RWPE2 (cell line): ENCODE measurements around the gene CCDC134.
"Not testable (repeated sequence)": the region's sequence is repeated elsewhere in the genome, so short reads cannot be mapped to it uniquely, and the experiment has no call there.

Experiments used
- ATAC-seq: fragments of 200-7000 bp; cut with Tn5 transposase; 3 replicates; pipeline ENCODE4 v1.9.1; 2021; ENCODE audit warnings: low read depth
- DNase-seq: peaks from one replicate; pipeline ENCODE4 v3.0.0-alpha.2; 2020; ENCODE audit warnings: low spot score
- H3K27ac ChIP-seq: fragments of 450-650 bp; 2 replicates; pipeline ENCODE4 v1.5.1; 2017; ENCODE audit warnings: mild to moderate bottlenecking; ENCODE audit not compliant: poor library complexity, severe bottlenecking
- H3K27me3 ChIP-seq: fragments of 250-450 bp; sonication (Bioruptor Pico); 2 replicates; pipeline ENCODE4 v1.5.1; 2021; ENCODE audit warnings: mild to moderate bottlenecking, moderate library complexity; ENCODE audit not compliant: insufficient read depth, poor library complexity, severe bottlenecking
- H3K36me3 ChIP-seq: fragments of 250-450 bp; sonication (Bioruptor Pico); 2 replicates; pipeline ENCODE4 v1.5.1; 2020; ENCODE audit warnings: low read depth, mild to moderate bottlenecking, moderate library complexity
- H3K4me1 ChIP-seq: fragments of 250-450 bp; sonication (Bioruptor Pico); 2 replicates; pipeline ENCODE4 v1.5.1; 2021; ENCODE audit warnings: mild to moderate bottlenecking, moderate library complexity; ENCODE audit not compliant: insufficient read depth, poor library complexity, severe bottlenecking
- H3K4me3 ChIP-seq: fragments of 250-450 bp; sonication (Bioruptor Pico); 2 replicates; pipeline ENCODE4 v1.5.1; 2021; ENCODE audit warnings: mild to moderate bottlenecking, moderate library complexity; ENCODE audit not compliant: severe bottlenecking
- H3K9me3 ChIP-seq: fragments of 250-450 bp; sonication (Bioruptor Pico); 2 replicates; pipeline ENCODE4 v1.5.1; 2021; ENCODE audit warnings: mild to moderate bottlenecking, moderate library complexity; ENCODE audit not compliant: severe bottlenecking
- TF ChIP-seq, protein P1 (sequence below): fragments of 450-650 bp; IDR thresholded peaks from one replicate; pipeline ENCODE4 v1.5.1; 2017; ENCODE audit warnings: mild to moderate bottlenecking, moderate library complexity; ENCODE audit not compliant: poor library complexity, severe bottlenecking

The CCDC134 gene

DNA sequence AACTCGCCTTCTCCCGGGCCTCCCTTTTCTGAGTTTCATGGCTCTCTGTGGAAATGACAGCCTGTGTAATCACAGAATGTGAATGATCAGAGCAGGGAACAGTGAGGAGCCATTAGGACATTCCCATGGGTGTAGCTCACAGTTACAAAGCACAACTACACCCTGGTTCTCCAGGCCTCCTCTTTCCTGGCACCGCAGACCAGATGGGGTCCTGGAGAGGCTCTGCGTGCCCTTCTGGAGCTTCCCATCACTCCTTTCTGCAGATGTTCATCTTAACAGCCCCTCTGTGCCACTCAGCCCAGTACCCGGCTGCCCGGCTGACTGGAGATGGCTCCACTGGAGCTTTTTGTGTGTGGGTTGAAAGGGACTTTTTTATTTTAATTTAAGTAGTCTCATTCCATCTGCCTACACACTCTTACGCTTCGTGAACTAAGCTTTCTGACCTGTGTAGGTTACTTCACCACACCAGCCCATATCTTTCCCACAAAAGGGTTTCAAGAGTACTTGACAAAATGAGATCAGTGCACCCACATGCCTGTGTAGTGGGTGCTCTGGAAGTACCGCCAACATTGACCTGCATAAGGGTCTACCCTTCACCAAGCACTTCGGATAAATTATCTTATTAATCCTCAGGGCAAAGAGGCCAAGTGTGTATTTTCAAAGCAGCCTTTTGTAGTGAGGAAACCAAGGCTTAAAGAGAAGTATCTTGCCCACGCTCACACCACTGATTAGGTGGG, 62.2 kb downstream of the CCDC134 start:
- TF ChIP-seq, protein P1, sequence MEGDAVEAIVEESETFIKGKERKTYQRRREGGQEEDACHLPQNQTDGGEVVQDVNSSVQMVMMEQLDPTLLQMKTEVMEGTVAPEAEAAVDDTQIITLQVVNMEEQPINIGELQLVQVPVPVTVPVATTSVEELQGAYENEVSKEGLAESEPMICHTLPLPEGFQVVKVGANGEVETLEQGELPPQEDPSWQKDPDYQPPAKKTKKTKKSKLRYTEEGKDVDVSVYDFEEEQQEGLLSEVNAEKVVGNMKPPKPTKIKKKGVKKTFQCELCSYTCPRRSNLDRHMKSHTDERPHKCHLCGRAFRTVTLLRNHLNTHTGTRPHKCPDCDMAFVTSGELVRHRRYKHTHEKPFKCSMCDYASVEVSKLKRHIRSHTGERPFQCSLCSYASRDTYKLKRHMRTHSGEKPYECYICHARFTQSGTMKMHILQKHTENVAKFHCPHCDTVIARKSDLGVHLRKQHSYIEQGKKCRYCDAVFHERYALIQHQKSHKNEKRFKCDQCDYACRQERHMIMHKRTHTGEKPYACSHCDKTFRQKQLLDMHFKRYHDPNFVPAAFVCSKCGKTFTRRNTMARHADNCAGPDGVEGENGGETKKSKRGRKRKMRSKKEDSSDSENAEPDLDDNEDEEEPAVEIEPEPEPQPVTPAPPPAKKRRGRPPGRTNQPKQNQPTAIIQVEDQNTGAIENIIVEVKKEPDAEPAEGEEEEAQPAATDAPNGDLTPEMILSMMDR: no peak
- ATAC-seq (no peak), DNase-seq (no peak)
- peaks cover 41% of the 10 kb centered on the region for H3K4me1 ChIP-seq
- no peak overlapping the region for H3K4me3 ChIP-seq
- H3K27ac ChIP-seq: peak overlapping the region; percentile 27
- no peaks in the 10 kb centered on the region for H3K27me3 ChIP-seq
- no peaks in the 10 kb centered on the region for H3K9me3 ChIP-seq
- H3K36me3 ChIP-seq: peaks cover 64% of the 10 kb centered on the region

DNA sequence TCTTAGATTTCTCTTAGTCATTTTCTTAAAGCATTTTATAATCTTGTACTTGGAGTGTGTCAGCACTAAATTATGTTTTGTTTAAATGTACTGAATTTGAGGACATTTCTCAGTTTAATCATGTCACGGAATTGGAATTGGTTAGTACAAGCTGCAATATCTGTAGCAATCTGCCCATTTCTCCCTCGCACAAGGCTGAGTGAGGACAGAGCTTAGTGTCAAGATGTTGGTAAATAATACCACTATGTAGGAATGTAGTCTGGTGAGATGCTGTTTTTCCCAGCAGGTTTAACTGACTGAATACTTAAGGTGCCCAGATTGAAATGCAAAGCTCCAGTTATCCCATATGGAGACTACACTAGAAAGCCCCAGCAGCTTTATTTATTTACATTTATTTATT, 63.0 kb downstream of the CCDC134 start:
- TF ChIP-seq, protein P1: no peak
- ATAC-seq (no peak), DNase-seq (no peak)
- Histone ChIP-seq H3K27ac (no peak overlapping the region), H3K4me1 (peaks cover 33% of the 10 kb centered on the region), H3K9me3 (no peaks in the 10 kb centered on the region), H3K4me3 (no peak overlapping the region), H3K27me3 (no peaks in the 10 kb centered on the region), H3K36me3 (peaks cover 66% of the 10 kb centered on the region)

DNA sequence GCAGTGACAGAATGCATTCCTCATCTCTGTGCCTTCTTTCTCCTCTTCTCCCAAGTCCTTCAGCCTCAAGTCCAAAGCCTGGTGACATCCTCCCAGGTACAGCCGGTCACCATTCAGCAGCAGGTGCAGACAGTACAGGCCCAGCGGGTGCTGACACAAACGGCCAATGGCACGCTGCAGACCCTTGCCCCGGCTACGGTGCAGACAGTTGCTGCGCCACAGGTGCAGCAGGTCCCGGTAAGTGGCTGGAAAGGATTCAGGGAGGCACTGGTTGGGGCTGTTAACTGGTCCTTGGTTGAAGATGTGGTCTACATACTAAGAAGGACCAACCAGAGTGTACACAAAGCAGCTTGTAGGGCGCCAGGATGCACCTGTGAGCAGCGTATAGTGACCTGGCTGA, 68.1 kb downstream of the CCDC134 start:
- Histone ChIP-seq H3K36me3 (peaks cover 97% of the 10 kb centered on the region), H3K9me3 (no peaks in the 10 kb centered on the region), H3K4me3 (no peak overlapping the region), H3K27me3 (no peaks in the 10 kb centered on the region), H3K4me1 (no peaks in the 10 kb centered on the region), H3K27ac (no peak overlapping the region)
- ATAC-seq (no peak), DNase-seq (no peak)
- TF ChIP-seq, protein P1: no peak

DNA sequence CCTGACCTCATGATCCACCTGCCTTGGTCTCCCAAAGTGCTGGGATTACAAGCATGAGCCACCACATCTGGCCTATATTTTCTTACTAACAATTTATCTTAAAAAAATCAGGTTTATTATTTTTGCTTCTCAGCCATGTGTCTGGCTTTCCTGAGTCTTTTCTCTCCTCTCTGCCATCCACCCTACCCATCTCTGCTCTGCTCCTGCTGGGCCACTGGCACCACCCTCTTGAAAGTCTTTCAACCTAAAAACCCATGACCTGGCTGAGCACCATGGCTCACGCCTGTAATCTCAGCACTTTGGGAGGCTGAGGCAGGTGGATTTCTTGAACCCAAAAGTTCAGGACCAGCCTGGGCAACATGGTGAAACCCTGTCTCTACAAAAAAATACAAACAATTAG, 69.6 kb downstream of the CCDC134 start:
- not testable (repeated sequence) for DNase-seq, ATAC-seq, H3K4me1 ChIP-seq, H3K27me3 ChIP-seq, H3K9me3 ChIP-seq, H3K4me3 ChIP-seq, H3K27ac ChIP-seq
- peaks cover 100% of the 10 kb centered on the region for H3K36me3 ChIP-seq

DNA sequence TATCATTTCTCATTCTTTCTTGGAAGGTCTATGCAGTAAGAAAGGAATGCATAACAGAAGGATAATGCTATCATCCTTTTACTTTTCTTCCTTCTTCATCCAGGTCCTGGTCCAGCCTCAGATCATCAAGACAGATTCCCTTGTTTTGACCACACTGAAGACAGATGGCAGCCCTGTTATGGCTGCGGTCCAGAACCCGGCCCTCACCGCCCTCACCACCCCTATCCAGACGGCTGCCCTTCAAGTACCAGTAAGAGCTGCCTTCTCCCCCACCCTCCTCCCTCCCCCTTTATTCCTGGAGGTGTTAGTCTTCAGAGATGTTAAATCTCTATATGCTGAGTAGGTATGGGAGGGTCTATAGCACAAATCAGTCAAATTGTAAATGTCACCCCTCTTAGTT, 70.3 kb downstream of the CCDC134 start:
- TF ChIP-seq, protein P1: no peak
- Histone ChIP-seq H3K27me3 (no peaks in the 10 kb centered on the region), H3K27ac (no peak overlapping the region), H3K4me1 (no peaks in the 10 kb centered on the region), H3K4me3 (no peak overlapping the region), H3K9me3 (no peaks in the 10 kb centered on the region), H3K36me3 (peaks cover 100% of the 10 kb centered on the region)
- no peak for DNase-seq
- no peak for ATAC-seq
